NCI-H187 treated with DMSO at 0.1 percent for 48 hours (cell line): ENCODE measurements around the gene ANAPC16.
"Not testable (repeated sequence)": the region's sequence is repeated elsewhere in the genome, so short reads cannot be mapped to it uniquely, and the experiment has no call there.

Experiments
- DNase-seq: peaks from one replicate; lab custom pipeline; 2025; lab: John Stamatoyannopoulos, UW

The ANAPC16 gene

DNA sequence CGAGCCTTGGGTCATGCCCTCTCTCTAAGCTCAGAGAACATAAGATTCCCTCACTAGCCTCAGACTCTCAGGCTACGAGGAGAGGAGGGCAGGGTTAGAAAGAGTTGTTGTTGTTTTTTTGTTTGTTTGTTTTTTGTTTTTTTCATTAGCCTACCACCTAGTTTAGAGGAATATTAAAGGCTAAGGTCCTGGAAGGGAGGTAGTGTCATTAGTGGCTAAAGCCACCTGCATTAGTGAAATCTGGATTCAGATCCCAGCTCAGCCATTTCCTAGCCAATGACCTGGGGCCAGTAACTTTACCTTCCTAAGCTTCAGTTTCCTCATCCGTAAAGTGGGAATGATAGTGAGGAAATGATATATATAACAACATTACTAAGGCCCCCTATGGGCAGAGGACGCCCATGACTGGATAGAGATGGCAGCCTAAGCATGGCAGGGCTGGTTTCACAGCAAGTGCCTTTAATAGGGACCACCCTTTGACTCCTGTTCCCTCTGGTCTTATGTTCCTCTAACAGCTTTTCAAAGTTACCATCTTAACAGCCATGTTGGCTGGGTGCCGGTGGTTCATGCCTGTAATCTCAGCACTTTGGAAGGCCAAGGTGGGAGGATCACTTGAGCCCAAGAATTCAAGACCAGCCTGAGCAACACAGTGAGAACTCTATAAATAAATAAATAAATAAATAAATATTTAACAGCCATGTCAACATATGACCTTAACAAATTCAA, 63.0 kb downstream of the ANAPC16 start:
- DNase-seq = no peak

DNA sequence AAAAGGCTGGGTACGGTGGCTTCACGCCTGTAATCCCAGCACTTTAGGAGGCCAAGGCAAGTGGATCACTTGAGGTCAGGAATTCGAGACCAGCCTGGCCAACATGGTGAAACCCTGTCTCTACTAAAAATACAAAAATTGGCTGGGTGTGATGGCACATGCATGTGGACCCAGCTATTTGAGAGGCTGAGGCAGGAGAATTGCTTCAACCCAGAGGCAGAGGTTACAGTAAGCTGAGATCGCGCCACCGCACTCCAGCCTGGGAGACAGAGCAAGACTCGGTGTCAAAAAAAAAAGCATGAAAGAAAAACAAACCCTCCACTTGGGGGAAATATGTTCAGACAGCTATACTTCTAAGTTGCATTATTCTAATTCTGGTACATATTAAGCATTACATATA, 63.8 kb downstream of the ANAPC16 start:
- not testable (repeated sequence) for DNase-seq

DNA sequence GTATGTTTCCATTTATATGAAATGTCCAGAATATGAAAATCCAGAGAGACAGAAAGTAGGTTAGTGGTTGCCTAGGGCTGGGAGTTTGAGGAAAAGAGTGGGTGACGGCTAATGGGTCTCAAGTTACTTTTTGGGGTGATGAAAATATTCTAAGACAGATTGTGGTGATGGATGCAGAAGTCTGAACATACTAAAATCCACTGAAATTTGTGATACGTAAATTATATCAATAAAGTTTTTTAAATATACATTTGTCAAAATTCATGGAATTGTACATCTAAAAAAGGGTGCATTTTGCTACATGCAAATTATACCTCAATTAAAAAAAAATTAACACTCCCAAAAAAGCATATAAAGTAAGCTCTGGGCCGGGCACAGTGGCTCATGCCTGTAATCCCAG, 67.3 kb downstream of the ANAPC16 start:
- no peak for DNase-seq
